ENCODE measurements around the gene RASSF7. TPM values are rescaled to one million over a fixed set of nuclear protein-coding genes. Genes with fewer than 3 reads are reported as not detected.

The RASSF7 gene
- polyA plus RNA-seq, 1 experiment: 25.1 TPM

- no peak for TF ChIP-seq CTCF (IDR thresholded peaks at IDR 0.05; ENCODE audit: insufficient read depth, low read depth, low read length)
- no peak for DNase-seq (ENCODE audit: low read depth)
- ChIA-PET CTCF (interaction anchor here (1.7 kb wide), 2 partner anchors 30 to 248 kb away, joined by 4 to 5 read pairs; no protein-coding TSS in a partner anchor), POLR2A (no interaction called here)
- H3K27me3 ChIP-seq (ENCODE audit: control insufficient read depth, insufficient read depth, low read length): no peaks in the 10 kb centered on the region
- H3K4me3 ChIP-seq (ENCODE audit: low read depth, low read length): no peak overlapping the region
- H3K36me3 ChIP-seq (ENCODE audit: control insufficient read depth, insufficient read depth, low read length): 0 out of 2 replicates have a peak, but pooled peaks cover 1% of the 10 kb centered on the region
These were observed 11.8 kb upstream of the RASSF7 start for GRCh38 chr11:548700-549603.

GRCh38 chr11:550021-550745, 10.6 kb upstream of the RASSF7 start:
- 0 out of 2 replicates have a peak, but pooled peaks cover 1% of the 10 kb centered on the region for H3K36me3 ChIP-seq (ENCODE audit: control insufficient read depth, insufficient read depth, low read length)
- H3K27me3 ChIP-seq (ENCODE audit: control insufficient read depth, insufficient read depth, low read length): peaks cover 1% of the 10 kb centered on the region
- no peak for DNase-seq (ENCODE audit: low read depth)
- POLR2A ChIA-PET: no interaction called here
- CTCF ChIA-PET: interaction anchor here (0.9 kb wide), 1 partner anchor 12 kb away, joined by 3 read pairs; the partner anchor contains the start of gene LRRC56
- TF ChIP-seq CTCF (IDR thresholded peaks at IDR 0.05; ENCODE audit: insufficient read depth, low read depth, low read length): no peak
- no peak overlapping the region for H3K4me3 ChIP-seq (ENCODE audit: low read depth, low read length)

GRCh38 chr11:550746-551085, 10.1 kb upstream of the RASSF7 start:
- Histone ChIP-seq H3K36me3 (ENCODE audit: control insufficient read depth, insufficient read depth, low read length) (0 out of 2 replicates have a peak, but pooled peaks cover 1% of the 10 kb centered on the region), H3K4me3 (ENCODE audit: low read depth, low read length) (no peak overlapping the region), H3K27me3 (ENCODE audit: control insufficient read depth, insufficient read depth, low read length) (peaks cover 2% of the 10 kb centered on the region)
- POLR2A ChIA-PET: interaction anchor here (0.6 kb wide), 1 partner anchor 8 kb away, joined by 12 read pairs; no protein-coding TSS in a partner anchor
- TF ChIP-seq CTCF (IDR thresholded peaks at IDR 0.05; ENCODE audit: insufficient read depth, low read depth, low read length): no peak
- DNase-seq (ENCODE audit: low read depth): no peak
- CTCF ChIA-PET: interaction anchor here (0.9 kb wide), 1 partner anchor 13 kb away, joined by 3 read pairs; the partner anchor contains the start of gene LRRC56

GRCh38 chr11:551131-551530, 9.6 kb upstream of the RASSF7 start:
- TF ChIP-seq CTCF (IDR thresholded peaks at IDR 0.05; ENCODE audit: insufficient read depth, low read depth, low read length): no peak
- Histone ChIP-seq H3K27me3 (ENCODE audit: control insufficient read depth, insufficient read depth, low read length) (peaks cover 2% of the 10 kb centered on the region), H3K4me3 (ENCODE audit: low read depth, low read length) (no peak overlapping the region), H3K36me3 (ENCODE audit: control insufficient read depth, insufficient read depth, low read length) (0 out of 2 replicates have a peak, but pooled peaks cover 1% of the 10 kb centered on the region)
- no peak for DNase-seq (ENCODE audit: low read depth)
- CTCF ChIA-PET: interaction anchor here (0.9 kb wide), 1 partner anchor 13 kb away, joined by 3 read pairs; the partner anchor contains the start of gene LRRC56
- POLR2A ChIA-PET: interaction anchor here (0.6 kb wide), 1 partner anchor 8 kb away, joined by 12 read pairs; no protein-coding TSS in a partner anchor

- H3K27me3 ChIP-seq (ENCODE audit: control insufficient read depth, insufficient read depth, low read length): peaks cover 5% of the 10 kb centered on the region
- ChIA-PET CTCF (no interaction called here), POLR2A (interaction anchor here (0.6 kb wide), 1 partner anchor 9 kb away, joined by 12 read pairs; no protein-coding TSS in a partner anchor)
- H3K4me3 ChIP-seq (ENCODE audit: low read depth, low read length): no peak overlapping the region
- TF ChIP-seq CTCF (IDR thresholded peaks at IDR 0.05; ENCODE audit: insufficient read depth, low read depth, low read length): no peak
- H3K36me3 ChIP-seq (ENCODE audit: control insufficient read depth, insufficient read depth, low read length): 0 out of 2 replicates have a peak, but pooled peaks cover 1% of the 10 kb centered on the region
- DNase-seq (ENCODE audit: low read depth): no peak
These were observed 9.2 kb upstream of the RASSF7 start for GRCh38 chr11:551596-551995.
